ENCODE data around the gene MSL3.
A peak's percentile ranks its signal among the peaks of the same experiment; 100 is the strongest.

MSL3 gene, protein sequence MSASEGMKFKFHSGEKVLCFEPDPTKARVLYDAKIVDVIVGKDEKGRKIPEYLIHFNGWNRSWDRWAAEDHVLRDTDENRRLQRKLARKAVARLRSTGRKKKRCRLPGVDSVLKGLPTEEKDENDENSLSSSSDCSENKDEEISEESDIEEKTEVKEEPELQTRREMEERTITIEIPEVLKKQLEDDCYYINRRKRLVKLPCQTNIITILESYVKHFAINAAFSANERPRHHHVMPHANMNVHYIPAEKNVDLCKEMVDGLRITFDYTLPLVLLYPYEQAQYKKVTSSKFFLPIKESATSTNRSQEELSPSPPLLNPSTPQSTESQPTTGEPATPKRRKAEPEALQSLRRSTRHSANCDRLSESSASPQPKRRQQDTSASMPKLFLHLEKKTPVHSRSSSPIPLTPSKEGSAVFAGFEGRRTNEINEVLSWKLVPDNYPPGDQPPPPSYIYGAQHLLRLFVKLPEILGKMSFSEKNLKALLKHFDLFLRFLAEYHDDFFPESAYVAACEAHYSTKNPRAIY

DNA sequence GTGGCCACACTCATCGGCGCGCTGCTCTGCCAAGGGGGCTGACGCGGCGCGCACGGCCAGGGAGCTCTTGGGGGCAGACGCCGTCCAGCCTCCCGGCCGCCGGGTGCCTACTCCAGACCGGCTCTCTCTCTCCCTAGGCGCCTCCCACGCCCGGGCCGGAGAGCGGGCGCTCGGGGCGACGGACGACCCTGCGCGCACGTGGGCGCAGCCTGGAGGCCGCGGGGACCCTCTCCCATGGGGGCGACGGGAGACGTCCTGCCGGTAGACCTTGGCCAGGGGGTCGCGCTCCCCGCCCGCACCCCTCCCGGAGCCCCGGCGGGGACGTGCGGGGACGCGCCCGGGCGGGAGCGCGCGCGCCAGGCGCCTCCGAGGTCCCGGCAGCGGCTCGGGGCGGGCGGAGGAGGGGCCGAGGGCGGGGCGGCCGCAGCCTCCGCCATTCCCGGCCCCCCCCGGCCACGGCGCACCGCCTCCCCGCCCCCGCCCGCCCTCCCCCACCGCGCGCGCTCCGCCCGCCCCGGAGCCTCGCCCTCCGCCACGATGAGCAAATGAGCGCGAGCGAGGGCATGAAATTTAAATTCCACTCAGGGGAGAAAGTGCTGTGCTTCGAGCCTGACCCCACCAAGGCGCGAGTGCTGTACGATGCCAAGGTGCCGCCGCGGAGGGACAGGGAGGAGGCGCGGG is at the start of gene MSL3:
TSS of gene MSL3 (plus strand) at position 519 of the 681 bp plus-strand sequence. CDS start at position 546, 27 bp downstream.
- DNase-seq: peak; percentile 66

GRCh38 chrX:11722304-11722703 is 35.7 kb upstream of the MSL3 start:
- DNase-seq: no peak

DNA sequence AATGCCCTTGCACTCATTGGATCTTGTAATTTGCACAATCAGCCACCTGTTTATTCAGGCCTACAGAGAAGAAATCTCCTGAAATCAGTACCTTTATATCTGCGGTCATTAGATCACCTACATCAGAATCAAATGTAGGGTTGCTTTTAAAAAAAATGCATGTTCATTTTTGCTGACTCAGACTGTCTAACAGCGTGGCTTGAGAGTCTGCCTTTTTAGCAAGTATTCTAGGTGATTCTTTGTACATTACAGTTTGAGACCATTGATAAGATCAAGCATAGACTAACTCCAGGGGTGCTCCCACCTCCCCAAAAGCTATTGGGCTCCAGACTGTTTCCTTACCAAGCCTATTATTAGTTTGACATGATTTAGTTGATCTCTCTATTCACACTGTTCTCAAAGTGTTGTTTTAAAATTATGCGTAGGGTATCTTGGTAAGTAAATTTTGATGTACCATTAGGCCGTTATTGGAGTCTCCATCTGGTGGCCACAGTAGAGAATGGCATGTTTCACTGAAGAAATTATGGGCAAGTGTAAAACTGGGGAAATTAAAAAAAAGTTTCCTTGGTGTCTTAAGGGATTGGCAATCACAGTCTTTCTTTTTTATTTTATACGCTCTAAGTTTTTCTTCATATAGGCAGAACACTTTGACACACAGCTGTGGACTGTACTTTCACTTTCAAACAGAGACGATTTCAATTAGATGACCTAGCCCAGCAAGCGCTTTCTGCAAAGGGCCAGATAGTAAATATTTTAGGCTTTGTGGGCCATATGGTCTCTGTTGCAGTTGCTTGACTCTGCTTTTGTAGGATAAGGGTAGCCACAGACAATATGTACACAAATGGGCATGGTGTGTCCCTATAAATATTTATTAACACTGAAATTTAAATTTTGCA is 33.7 kb upstream of the MSL3 start:
- no peak for DNase-seq

DNA sequence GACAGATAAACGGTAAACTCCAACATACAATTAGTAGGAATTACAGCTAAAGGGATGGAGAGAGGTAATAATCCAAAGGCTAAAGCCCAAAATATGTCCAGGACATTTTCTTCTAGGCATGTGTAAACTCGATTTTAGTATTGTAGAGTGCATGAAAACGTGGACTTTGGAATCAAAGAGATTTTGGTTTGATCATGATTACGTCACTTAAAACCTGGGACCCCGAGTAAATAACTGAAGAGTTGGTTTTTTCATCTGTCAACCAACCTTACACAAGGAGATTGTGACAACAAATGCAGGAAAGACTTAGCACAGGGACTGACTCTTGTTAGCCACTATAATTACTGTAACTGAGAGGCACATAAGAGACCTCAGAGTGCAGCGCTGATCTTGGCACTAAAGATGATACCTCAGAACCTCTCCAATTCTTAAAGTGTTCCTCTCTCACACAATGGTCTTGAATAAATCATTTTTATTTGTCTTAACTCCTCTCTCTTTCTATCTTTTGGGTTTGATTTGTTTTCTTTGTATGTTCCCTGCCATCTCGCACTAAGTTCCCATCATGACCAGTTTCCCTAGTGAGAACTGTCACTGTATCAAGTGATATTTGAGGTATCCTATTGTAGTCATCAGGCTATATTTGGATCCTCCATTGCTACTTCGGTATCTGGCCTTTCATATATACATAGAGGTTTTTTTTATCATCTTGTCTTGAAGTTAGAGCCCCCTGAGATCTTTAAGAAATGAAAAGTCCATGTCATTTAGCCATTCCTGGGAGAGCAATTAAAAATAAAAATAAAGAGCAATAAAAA is 32.2 kb upstream of the MSL3 start:
- DNase-seq: no peak

DNA sequence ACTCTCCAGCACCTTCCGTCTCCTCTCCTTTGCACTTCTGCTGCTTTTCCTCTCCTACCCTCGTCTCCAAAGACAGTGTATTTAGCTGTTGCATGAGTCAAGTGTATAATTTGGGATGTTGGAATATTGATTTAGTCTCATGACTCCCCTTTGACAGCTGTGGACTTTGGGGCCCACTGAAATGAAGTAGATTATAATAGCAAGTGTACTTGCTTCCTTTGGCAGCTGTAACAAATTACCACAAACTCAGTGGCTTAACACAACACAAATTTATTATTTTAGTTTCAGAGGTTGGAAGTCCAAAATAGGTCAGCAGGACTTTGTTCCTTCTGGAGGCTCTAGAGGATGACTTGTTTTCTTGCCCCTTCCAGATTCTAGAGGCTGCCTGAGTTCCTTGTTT is 29.5 kb upstream of the MSL3 start:
- DNase-seq: no peak

GRCh38 chrX:11733614-11734013 is 24.4 kb upstream of the MSL3 start:
- DNase-seq: no peak

- no peak for DNase-seq
Observed at GRCh38 chrX:11739776-11740175, 18.3 kb upstream of the MSL3 start.

GRCh38 chrX:11740794-11741193 is 17.2 kb upstream of the MSL3 start:
- no peak for DNase-seq

GRCh38 chrX:11741574-11741973 is 16.5 kb upstream of the MSL3 start:
- no peak for DNase-seq

- no peak for DNase-seq
Observed at GRCh38 chrX:11745881-11746280, 12.2 kb upstream of the MSL3 start.

GRCh38 chrX:11750046-11750445 is 8.0 kb upstream of the MSL3 start:
- no peak for DNase-seq

DNA sequence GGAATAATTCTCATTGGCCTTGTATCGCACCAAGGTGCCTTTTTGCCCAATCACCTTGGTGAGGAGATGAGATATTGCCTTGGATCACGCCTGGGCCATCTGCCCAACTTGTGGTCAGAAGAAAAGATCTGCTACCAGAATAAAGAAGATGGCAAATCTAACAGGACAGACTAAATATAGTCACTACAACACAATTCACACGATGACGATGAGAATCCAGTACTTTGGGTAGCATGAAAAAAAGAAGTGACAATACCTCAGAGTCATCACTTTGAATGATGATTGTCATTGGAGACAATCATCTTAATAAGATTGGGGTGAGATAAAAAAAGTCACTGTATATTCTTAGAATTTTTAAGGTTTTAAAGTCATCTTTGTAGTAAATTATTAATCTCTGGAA is 7.3 kb upstream of the MSL3 start:
- DNase-seq: no peak

DNA sequence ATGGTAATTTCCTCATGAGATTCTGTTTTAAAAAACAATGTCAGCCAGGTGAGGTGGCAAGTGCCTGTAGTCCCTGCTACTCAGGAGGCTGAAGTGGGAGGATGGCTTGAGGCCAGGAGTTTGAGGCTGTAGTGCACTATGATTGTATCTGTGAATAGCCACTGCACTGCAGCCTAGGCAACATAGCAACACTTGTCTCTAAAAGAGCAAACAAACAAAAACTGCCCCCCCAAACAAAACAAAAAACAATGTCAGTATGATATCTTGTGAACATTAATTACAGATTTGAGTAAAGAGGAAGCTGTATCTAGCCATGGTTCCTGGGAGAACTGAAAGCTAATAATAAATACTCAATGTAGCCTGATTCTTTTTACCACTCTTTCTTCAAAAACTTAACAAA is 6.8 kb upstream of the MSL3 start:
- DNase-seq: no peak

GRCh38 chrX:11753668-11754067 is 4.4 kb upstream of the MSL3 start:
- DNase-seq: no peak

- no peak for DNase-seq
Observed at GRCh38 chrX:11754958-11755645, 2.9 kb upstream of the MSL3 start.

DNA sequence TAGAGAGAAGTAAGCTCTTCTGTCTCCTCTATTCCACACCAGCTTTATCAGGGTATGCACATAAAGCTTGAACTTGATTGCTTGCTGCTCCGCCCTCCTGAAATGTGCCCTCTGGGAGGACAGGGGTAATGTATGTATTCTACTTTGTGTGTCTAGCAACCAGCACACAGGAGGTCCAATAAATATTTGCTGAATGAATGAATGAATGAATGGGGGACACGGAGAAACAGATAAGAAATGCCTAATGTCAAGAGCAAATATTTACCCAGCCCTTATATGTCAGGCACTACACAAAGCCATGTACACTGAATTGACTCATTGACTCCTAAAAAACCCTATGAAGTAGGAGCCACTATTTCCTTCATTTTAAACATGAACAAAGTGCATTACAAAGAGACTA is 2.3 kb upstream of the MSL3 start:
- no peak for DNase-seq

GRCh38 chrX:11756354-11757318 is 1.4 kb upstream of the MSL3 start:
- no peak for DNase-seq

- DNase-seq: no peak
Observed at GRCh38 chrX:11757397-11757718, 679 bp upstream of the MSL3 start.

- DNase-seq: peak; percentile 92
Observed at GRCh38 chrX:11758400-11759171, 549 bp downstream of the MSL3 start.

DNA sequence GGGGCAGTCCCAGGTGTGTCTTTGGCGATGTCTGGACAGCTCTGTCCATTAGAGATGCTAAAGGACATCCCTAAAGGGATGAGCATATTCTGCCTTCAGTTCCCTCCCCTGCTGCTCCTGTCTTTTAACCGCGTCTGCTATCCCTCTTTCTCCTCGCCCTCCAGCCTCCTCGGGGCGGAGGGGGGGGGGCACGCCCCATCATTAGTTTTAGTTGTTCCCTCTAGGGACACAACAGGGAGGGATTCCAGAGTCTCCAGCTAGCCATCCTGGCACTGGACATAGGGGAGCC is 1.1 kb downstream of the MSL3 start:
- no peak for DNase-seq
